K562 (cell line): ENCODE data around the gene DPF1. TPM values are rescaled to one million over a fixed set of nuclear protein-coding genes. Genes with fewer than 3 reads are reported as not detected.

ENCODE experiments used
- ATAC-seq: fragments of 200-7000 bp; cut with Tn5 transposase; 3 replicates; pipeline ENCODE4 v1.9.1; 2020; ENCODE audit warnings: moderate library complexity
- BruUV-seq: library from RNA; stranded (reverse); fragments of 400-500 nt; replicated peaks from 2 replicates; lab custom pipeline; 2021; lab: Mats Ljungman, UMichigan
- CTCF ChIA-PET: fragments of 300-600 bp; formaldehyde crosslinking; extraction: SDS; loops from one replicate; lab custom pipeline; 2021; ENCODE audit warnings: low intra/inter-chr PET ratio; lab: Yijun Ruan, JAX
- POLR2A ChIA-PET: fragments of 300-600, 350-650 bp; sonication (Branson Sonifier 250); formaldehyde crosslinking; extraction: SDS; loops from one replicate; lab custom pipeline; 2021; ENCODE audit warnings: antibody characterized with exemption, inconsistent platforms; lab: Yijun Ruan, JAX
- DNase-seq, 4 experiments: peaks; one replicate each; pipeline versions ENCODE4 v3.0.0 to v3.0.0-alpha.2; 2011 to 2018; ENCODE audit warnings: low spot score in 3 of 4, mixed read lengths in 3 of 4; ENCODE audit errors: extremely low read depth in 1 of 4
- FAIRE-seq: peaks from 2 replicates; lab custom pipeline; 2011; peaks lifted over from hg19 to GRCh38; lab: Jason Lieb, UNC
- H2AFZ ChIP-seq: 2 replicates; pipeline ENCODE4 v1.6.0; 2011; ENCODE audit warnings: low read depth, low read length, control low read depth, inconsistent platforms
- H3K27ac ChIP-seq: fragments of 200-600 bp; 3 replicates; pipeline ENCODE4 v1.8.0; 2011; ENCODE audit warnings: low read depth, mild to moderate bottlenecking, control low read depth, inconsistent platforms, low read length, moderate library complexity, mixed read lengths; ENCODE audit errors: extremely low read depth
- H3K27me3 ChIP-seq, 2 experiments: fragments of 300-600 bp in 1 of 2; 2 replicates in 1 of 2; 3 replicates in 1 of 2; pipeline versions ENCODE4 v1.6.0 to v1.8.0; 2011; ENCODE audit warnings: inconsistent platforms in 2 of 2, low read length in 2 of 2, mild to moderate bottlenecking in 1 of 2, mixed read lengths in 1 of 2, moderate library complexity in 1 of 2; ENCODE audit not compliant: control insufficient read depth in 2 of 2, insufficient read depth in 2 of 2
- H3K36me3 ChIP-seq: fragments of 300-600 bp; 3 replicates; pipeline ENCODE4 v1.8.0; 2011; ENCODE audit warnings: mild to moderate bottlenecking, low read length, inconsistent platforms; ENCODE audit not compliant: control insufficient read depth, insufficient read depth
- H3K4me1 ChIP-seq, 2 experiments: fragments of 200-600 bp in 1 of 2; replicated peaks in 1 of 2; 2 replicates in 1 of 2; 3 replicates in 1 of 2; pipeline versions ENCODE4 v1.5.1 to v1.8.0; 2011; ENCODE audit warnings: inconsistent platforms in 2 of 2, low read length in 2 of 2, mild to moderate bottlenecking in 1 of 2, mixed read lengths in 1 of 2, moderate library complexity in 1 of 2; ENCODE audit not compliant: control insufficient read depth in 2 of 2, insufficient read depth in 2 of 2
- H3K4me2 ChIP-seq: 2 replicates; pipeline ENCODE4 v1.6.1; 2011; ENCODE audit warnings: low read length, control low read depth, inconsistent platforms, mixed read lengths; ENCODE audit not compliant: insufficient read depth
- H3K4me3 ChIP-seq: fragments of 200-600 bp; sonication (generic), shearing (Covaris generic); 2 replicates; pipeline ENCODE4 v1.5.1; 2016; ENCODE audit warnings: control low read depth, inconsistent platforms
- H3K79me2 ChIP-seq: fragments of 200-600 bp; 3 replicates; pipeline ENCODE4 v1.8.0; 2011; ENCODE audit warnings: low read length, inconsistent platforms; ENCODE audit not compliant: control insufficient read depth, insufficient read depth
- H3K9ac ChIP-seq, 2 experiments: 2 replicates each; pipeline versions ENCODE4 v1.6.0 to v1.6.1; 2011; ENCODE audit warnings: low read depth in 2 of 2, low read length in 2 of 2, control low read depth in 1 of 2, inconsistent platforms in 1 of 2, mild to moderate bottlenecking in 1 of 2, mixed read lengths in 1 of 2; ENCODE audit not compliant: insufficient read depth in 1 of 2
- H3K9me1 ChIP-seq: one replicate; pipeline ENCODE4 v1.6.0; 2011; ENCODE audit warnings: inconsistent platforms, mild to moderate bottlenecking, low read length, moderate library complexity; ENCODE audit not compliant: control insufficient read depth, insufficient read depth
- H3K9me3 ChIP-seq: replicated peaks from 2 replicates; pipeline ENCODE4 v1.5.1; 2011; ENCODE audit warnings: low read depth, low read length, inconsistent platforms; ENCODE audit not compliant: control insufficient read depth, insufficient read depth
- H4K20me1 ChIP-seq: replicated peaks from 2 replicates; pipeline ENCODE4 v1.6.1; 2011; ENCODE audit warnings: low read length, inconsistent platforms, mixed read lengths; ENCODE audit not compliant: control insufficient read depth, insufficient read depth
- HDGF ChIP-seq: fragments of 450-650 bp; IDR thresholded peaks from 2 replicates; pipeline ENCODE4 v1.6.1; 2016
- IRF2 ChIP-seq: sonication (generic); formaldehyde crosslinking; IDR thresholded peaks from 2 replicates; pipeline ENCODE4 v1.8.1; 2022; ENCODE audit warnings: mild to moderate bottlenecking, missing genetic modification reagents
- PTRF ChIP-seq: fragments of 450-650 bp; IDR thresholded peaks from 2 replicates; pipeline ENCODE4 v1.6.1; 2016; ENCODE audit warnings: mild to moderate bottlenecking, missing genetic modification characterization, missing compliant biosample characterization
- RBM22 ChIP-seq: fragments of 200-400 bp; formaldehyde crosslinking; IDR thresholded peaks from 2 replicates; pipeline ENCODE4 v1.6.1; 2018; ENCODE audit warnings: low read length, low read depth; ENCODE audit not compliant: poor library complexity, severe bottlenecking
- RBM39 ChIP-seq: fragments of 200-400 bp; formaldehyde crosslinking; optimal IDR thresholded peaks from 2 replicates; pipeline ENCODE3; 2018; ENCODE audit warnings: low read depth, low read length
- RFX1 ChIP-seq: fragments of 450-650 bp; IDR thresholded peaks from 2 replicates; pipeline ENCODE4 v1.6.1; 2016; ENCODE audit warnings: mild to moderate bottlenecking, moderate library complexity
- SNIP1 ChIP-seq: fragments of 450-650 bp; IDR thresholded peaks from 2 replicates; pipeline ENCODE4 v1.7.1; 2017; ENCODE audit warnings: low read depth, mild to moderate bottlenecking
- SREBF2 ChIP-seq: sonication (generic); formaldehyde crosslinking; IDR thresholded peaks from 2 replicates; pipeline ENCODE4 v1.4.0; 2020; ENCODE audit warnings: mild to moderate bottlenecking, missing genetic modification reagents
- TSC22D4 ChIP-seq: fragments of 450-650 bp; IDR thresholded peaks from 2 replicates; pipeline ENCODE4 v1.6.1; 2016; ENCODE audit warnings: missing genetic modification characterization, missing biosample characterization, control low read depth
- ZKSCAN3 ChIP-seq: fragments of 250-450 bp; sonication (Bioruptor Pico); IDR thresholded peaks from 2 replicates; pipeline ENCODE4 v1.4.0; 2020
- ZNF41 ChIP-seq: fragments of 250-450 bp; sonication (Bioruptor Pico); conservative IDR thresholded peaks from 2 replicates; pipeline ENCODE4 v1.4.0; 2020; ENCODE audit warnings: mild to moderate bottlenecking
- ZNF644 ChIP-seq: fragments of 200-800 bp; sonication (Bioruptor generic); IDR thresholded peaks from 2 replicates; pipeline ENCODE4 v1.6.1; 2016; ENCODE audit warnings: low read depth, missing genetic modification characterization, missing compliant biosample characterization
- ZNF695 ChIP-seq: fragments of 450-650 bp; formaldehyde crosslinking; IDR thresholded peaks from 2 replicates; pipeline ENCODE4 v1.4.0; 2020; ENCODE audit warnings: mild to moderate bottlenecking, moderate library complexity
- WGBS: fragments of 100-300 bp; shearing (Covaris generic); methylation state at CpG from one replicate; pipeline ENCODE4 v1.1.6; 2016; ENCODE audit warnings: low coverage, mixed read lengths; ENCODE audit not compliant: insufficient coverage; ENCODE audit errors: missing lambda C conversion rate; 5-methylcytosine and 5-hydroxymethylcytosine counted together
- in situ Hi-C: fragments of 300-500 bp; cut with MboI; formaldehyde crosslinking; loops from 4 replicates; pipeline ENCODE4 v1.15.0; 2018; ENCODE audit warnings: inconsistent platforms, mixed read lengths
- intact Hi-C: fragments of 100-400 bp; cut with micrococcal nuclease; formaldehyde crosslinking; loops from 2 replicates; pipeline ENCODE4 v1.14.2; 2022
- polyA plus RNA-seq, 8 experiments: library from polyadenylated mRNA; depleted of rRNA in 4 of 8; stranded (reverse) in 5 of 8; unstranded in 3 of 8; fragments of >200 nt; fragmentation: Nextera tagmentation in 2 of 8; fragmentation: Illumina TruSeq in 1 of 8; extraction: Ambion mirVana in 2 of 8; extraction: Trizol in 1 of 8; gene quantifications; 2 replicates each; pipeline versions ENCODE4 v1.2.1 to v1.2.3, GENCODE V29; 2011 to 2014; ENCODE audit warnings: inconsistent platforms in 1 of 8, missing spikeins in 1 of 8
- total RNA-seq, 7 experiments: library from RNA; depleted of rRNA in 6 of 7; stranded (reverse); fragments of >200 nt in 6 of 7; fragmentation: Illumina TruSeq in 2 of 7; extraction: Trizol in 2 of 7; gene quantifications; 2 replicates each; pipeline versions ENCODE4 v1.2.1 to v1.2.3, GENCODE V29; 2011 to 2021; ENCODE audit warnings: low replicate concordance in 1 of 7
- TF ChIP-seq, protein P1 (sequence below): fragments of 150-350 bp; conservative IDR thresholded peaks from 2 replicates; pipeline ENCODE4 v1.6.1; 2014; ENCODE audit warnings: low read length
- TF ChIP-seq, protein P2 (sequence below): sonication (generic); formaldehyde crosslinking; IDR thresholded peaks from 2 replicates; pipeline ENCODE4 v1.8.0; 2022; ENCODE audit warnings: missing genetic modification reagents, mild to moderate bottlenecking, moderate library complexity, borderline replicate concordance
- TF ChIP-seq, protein P3 (sequence below): fragments of 450-650 bp; conservative IDR thresholded peaks from 2 replicates; pipeline ENCODE4 v1.6.1; 2016; ENCODE audit warnings: missing genetic modification characterization, low read depth, mild to moderate bottlenecking, control low read depth, missing compliant biosample characterization
- TF ChIP-seq, protein P4 (sequence below): sonication (generic); formaldehyde crosslinking; IDR thresholded peaks from 2 replicates; pipeline ENCODE4 v1.8.1; 2023; ENCODE audit warnings: mild to moderate bottlenecking, missing genetic modification reagents

Gene DPF1
- total and polyA plus RNA-seq, 9 of the 15 experiments (the other 6 are each of a cell fraction or from before 2014, with no cell fraction given), result 0.10 to 5.7 (median 3.1) TPM

DNA sequence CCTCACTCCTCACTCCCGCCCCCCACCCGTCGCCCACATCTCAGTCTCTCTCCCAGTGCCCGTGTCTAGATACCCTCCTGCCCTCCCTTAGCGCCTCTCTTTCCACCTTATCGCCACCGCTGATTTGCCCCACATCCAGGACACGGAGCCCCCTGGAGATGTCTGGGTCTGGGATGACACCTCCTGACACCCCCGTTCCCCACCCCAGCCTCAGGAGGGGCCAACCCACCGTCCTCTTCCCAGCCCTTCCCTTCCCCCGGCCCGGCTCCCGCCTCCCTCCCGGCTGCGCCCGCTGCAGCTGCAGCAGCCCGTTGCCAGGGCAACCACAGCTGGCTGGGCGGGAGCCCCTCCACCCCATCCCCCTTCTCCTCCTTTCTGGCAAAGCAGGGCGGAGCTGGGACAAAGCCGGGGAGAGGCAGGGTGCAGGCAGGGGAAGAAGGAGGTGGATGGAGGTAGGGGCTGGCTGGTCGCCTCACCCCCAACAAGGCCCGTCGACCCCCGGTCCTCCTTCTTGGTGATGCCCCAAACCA is 13.5 kb downstream of the DPF1 start:
- H3K79me2 ChIP-seq, result no peaks in the 10 kb centered on the region
- CTCF ChIA-PET, result no interaction called here
- H3K4me2 ChIP-seq, result no peak overlapping the region
- no peak overlapping the region for H3K27ac ChIP-seq
- H3K4me1 ChIP-seq, result peaks cover 0 to 56% of the 10 kb centered on the region in 2 experiments; a peak in 2 of 5 replicates
- FAIRE-seq (no peak), ATAC-seq (no peak), DNase-seq (peak in 2 of 4 experiments; percentile 66 to 67)
- H4K20me1 ChIP-seq, result no peaks in the 10 kb centered on the region
- POLR2A ChIA-PET, result no interaction called here
- no CpG with 5 or more reads among the region's 24 CpGs for WGBS
- H3K9me3 ChIP-seq, result no peaks in the 10 kb centered on the region
- no peaks in the 10 kb centered on the region for H3K9me1 ChIP-seq
- intact Hi-C loops (no loop called here), in situ Hi-C loops (no loop called here)
- peaks cover 5 to 19% of the 10 kb centered on the region in 2 experiments; a peak in 3 of 5 replicates for H3K27me3 ChIP-seq
- H3K36me3 ChIP-seq, result no peaks in the 10 kb centered on the region
- H3K4me3 ChIP-seq, result no peak overlapping the region
- no peak overlapping the region for H2AFZ ChIP-seq
- BruUV-seq, result no TSS peak
- H3K9ac ChIP-seq, result peak overlapping the region in 1 of 2 experiments; percentile 26; a peak in 2 of 4 replicates
- TF ChIP-seq TSC22D4 (tag) (no peak), ZNF695 (CRISPR knock-in tag) (no peak), ZNF41 (CRISPR knock-in tag) (no peak), RBM39 (no peak), PTRF (tag) (no peak), ZNF644 (tag) (no peak), RBM22 (no peak), RFX1 (peak; percentile 78), HDGF (no peak), ZKSCAN3 (no peak), SNIP1 (no peak), SREBF2 (no peak), IRF2 (CRISPR knock-in tag) (no peak)
- TF ChIP-seq, protein P1, sequence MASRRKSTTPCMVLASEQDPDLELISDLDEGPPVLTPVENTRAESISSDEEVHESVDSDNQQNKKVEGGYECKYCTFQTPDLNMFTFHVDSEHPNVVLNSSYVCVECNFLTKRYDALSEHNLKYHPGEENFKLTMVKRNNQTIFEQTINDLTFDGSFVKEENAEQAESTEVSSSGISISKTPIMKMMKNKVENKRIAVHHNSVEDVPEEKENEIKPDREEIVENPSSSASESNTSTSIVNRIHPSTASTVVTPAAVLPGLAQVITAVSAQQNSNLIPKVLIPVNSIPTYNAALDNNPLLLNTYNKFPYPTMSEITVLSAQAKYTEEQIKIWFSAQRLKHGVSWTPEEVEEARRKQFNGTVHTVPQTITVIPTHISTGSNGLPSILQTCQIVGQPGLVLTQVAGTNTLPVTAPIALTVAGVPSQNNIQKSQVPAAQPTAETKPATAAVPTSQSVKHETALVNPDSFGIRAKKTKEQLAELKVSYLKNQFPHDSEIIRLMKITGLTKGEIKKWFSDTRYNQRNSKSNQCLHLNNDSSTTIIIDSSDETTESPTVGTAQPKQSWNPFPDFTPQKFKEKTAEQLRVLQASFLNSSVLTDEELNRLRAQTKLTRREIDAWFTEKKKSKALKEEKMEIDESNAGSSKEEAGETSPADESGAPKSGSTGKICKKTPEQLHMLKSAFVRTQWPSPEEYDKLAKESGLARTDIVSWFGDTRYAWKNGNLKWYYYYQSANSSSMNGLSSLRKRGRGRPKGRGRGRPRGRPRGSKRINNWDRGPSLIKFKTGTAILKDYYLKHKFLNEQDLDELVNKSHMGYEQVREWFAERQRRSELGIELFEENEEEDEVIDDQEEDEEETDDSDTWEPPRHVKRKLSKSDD, result no peak
- TF ChIP-seq, protein P2, sequence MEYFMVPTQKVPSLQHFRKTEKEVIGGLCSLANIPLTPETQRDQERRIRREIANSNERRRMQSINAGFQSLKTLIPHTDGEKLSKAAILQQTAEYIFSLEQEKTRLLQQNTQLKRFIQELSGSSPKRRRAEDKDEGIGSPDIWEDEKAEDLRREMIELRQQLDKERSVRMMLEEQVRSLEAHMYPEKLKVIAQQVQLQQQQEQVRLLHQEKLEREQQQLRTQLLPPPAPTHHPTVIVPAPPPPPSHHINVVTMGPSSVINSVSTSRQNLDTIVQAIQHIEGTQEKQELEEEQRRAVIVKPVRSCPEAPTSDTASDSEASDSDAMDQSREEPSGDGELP (CRISPR knock-in tag), result peak; percentile 60; the same call in 1 of the 2 replicates
- TF ChIP-seq, protein P3, sequence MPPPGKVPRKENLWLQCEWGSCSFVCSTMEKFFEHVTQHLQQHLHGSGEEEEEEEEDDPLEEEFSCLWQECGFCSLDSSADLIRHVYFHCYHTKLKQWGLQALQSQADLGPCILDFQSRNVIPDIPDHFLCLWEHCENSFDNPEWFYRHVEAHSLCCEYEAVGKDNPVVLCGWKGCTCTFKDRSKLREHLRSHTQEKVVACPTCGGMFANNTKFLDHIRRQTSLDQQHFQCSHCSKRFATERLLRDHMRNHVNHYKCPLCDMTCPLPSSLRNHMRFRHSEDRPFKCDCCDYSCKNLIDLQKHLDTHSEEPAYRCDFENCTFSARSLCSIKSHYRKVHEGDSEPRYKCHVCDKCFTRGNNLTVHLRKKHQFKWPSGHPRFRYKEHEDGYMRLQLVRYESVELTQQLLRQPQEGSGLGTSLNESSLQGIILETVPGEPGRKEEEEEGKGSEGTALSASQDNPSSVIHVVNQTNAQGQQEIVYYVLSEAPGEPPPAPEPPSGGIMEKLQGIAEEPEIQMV (tag), result no peak
- TF ChIP-seq, protein P4, sequence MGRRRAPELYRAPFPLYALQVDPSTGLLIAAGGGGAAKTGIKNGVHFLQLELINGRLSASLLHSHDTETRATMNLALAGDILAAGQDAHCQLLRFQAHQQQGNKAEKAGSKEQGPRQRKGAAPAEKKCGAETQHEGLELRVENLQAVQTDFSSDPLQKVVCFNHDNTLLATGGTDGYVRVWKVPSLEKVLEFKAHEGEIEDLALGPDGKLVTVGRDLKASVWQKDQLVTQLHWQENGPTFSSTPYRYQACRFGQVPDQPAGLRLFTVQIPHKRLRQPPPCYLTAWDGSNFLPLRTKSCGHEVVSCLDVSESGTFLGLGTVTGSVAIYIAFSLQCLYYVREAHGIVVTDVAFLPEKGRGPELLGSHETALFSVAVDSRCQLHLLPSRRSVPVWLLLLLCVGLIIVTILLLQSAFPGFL (CRISPR knock-in tag), result no peak
- TF ChIP-seq, all 486 proteins: peak for 2
